Epithelial cell of esophagus (primary cell): ENCODE measurements around the gene AKAP11.

Source experiments
- DNase-seq: peaks from one replicate; pipeline ENCODE4 v3.0.0; 2010; ENCODE audit warnings: low read depth
- H3K4me3 ChIP-seq: 2 replicates; pipeline ENCODE4 v1.5.1; 2011; ENCODE audit warnings: mild to moderate bottlenecking, low read length, control low read depth
- TF ChIP-seq, protein P1 (sequence below): IDR thresholded peaks from 2 replicates; pipeline ENCODE4 v1.5.1; 2011; ENCODE audit warnings: low read depth, mild to moderate bottlenecking, low read length, control low read depth, inconsistent platforms; ENCODE audit not compliant: insufficient read depth; ENCODE audit errors: missing control alignments

Gene AKAP11

DNA sequence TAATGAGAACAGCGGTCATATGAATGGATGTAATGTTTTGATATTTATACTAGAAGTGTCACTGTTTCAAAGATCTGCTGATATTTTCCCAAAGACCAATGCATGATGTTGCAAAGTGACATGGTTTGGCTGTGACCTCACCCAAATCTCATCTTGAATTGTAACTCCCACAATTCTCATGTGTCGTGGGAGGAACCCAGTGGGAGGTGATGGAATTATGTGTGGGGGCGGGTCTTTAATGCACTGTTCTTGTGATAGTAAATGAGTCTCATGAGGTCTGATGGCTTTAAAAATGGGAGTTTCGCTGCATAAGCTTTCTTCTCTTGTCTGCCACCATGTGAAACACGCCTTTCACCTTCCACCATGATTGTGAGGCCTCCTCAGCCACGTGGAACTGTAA is 98.3 kb downstream of the AKAP11 start:
- DNase-seq = no peak
- H3K4me3 ChIP-seq = no peak overlapping the region
- TF ChIP-seq, protein P1, sequence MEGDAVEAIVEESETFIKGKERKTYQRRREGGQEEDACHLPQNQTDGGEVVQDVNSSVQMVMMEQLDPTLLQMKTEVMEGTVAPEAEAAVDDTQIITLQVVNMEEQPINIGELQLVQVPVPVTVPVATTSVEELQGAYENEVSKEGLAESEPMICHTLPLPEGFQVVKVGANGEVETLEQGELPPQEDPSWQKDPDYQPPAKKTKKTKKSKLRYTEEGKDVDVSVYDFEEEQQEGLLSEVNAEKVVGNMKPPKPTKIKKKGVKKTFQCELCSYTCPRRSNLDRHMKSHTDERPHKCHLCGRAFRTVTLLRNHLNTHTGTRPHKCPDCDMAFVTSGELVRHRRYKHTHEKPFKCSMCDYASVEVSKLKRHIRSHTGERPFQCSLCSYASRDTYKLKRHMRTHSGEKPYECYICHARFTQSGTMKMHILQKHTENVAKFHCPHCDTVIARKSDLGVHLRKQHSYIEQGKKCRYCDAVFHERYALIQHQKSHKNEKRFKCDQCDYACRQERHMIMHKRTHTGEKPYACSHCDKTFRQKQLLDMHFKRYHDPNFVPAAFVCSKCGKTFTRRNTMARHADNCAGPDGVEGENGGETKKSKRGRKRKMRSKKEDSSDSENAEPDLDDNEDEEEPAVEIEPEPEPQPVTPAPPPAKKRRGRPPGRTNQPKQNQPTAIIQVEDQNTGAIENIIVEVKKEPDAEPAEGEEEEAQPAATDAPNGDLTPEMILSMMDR = no peak
